DOHH2 (cell line): ENCODE measurements around the gene TFPI2.

Experiments
- CTCF ChIP-seq: fragments of 200-600 bp; sonication (generic); IDR thresholded peaks from one replicate; pipeline ENCODE4 v1.5.1; 2014; ENCODE audit warnings: antibody characterized with exemption, mild to moderate bottlenecking, low read depth, low read length; ENCODE audit not compliant: poor library complexity, severe bottlenecking
- EZH2phosphoT487 ChIP-seq: fragments of 200-600 bp; sonication (generic); IDR thresholded peaks from 2 replicates; pipeline ENCODE4 v1.6.1; 2017; ENCODE audit warnings: borderline replicate concordance, mild to moderate bottlenecking, antibody characterized with exemption, low read length, moderate library complexity, mixed read lengths

GRCh38 chr7:93862651-93863050 is 27.9 kb downstream of the TFPI2 start:
- TF ChIP-seq CTCF (no peak), EZH2phosphoT487 (no peak)
